Progenitor cell of endocrine pancreas (in vitro differentiated cells): ENCODE data around the gene HEG1. TPM values are rescaled to one million over a fixed set of nuclear protein-coding genes. Genes with fewer than 3 reads are reported as not detected.

Source experiments
- DNase-seq: peaks from one replicate; pipeline ENCODE4 v3.0.0; 2021; ENCODE audit warnings: low spot score; ENCODE audit not compliant: unreplicated experiment
- H3K27ac Mint-ChIP-seq: 2 replicates; pipeline ENCODE4 v1.8.0; 2021; ENCODE audit warnings: mild to moderate bottlenecking, moderate library complexity, mixed read lengths
- H3K27me3 Mint-ChIP-seq: 2 replicates; pipeline ENCODE4 v1.8.0; 2021; ENCODE audit warnings: mixed read lengths
- H3K36me3 Mint-ChIP-seq: 2 replicates; pipeline ENCODE4 v1.8.0; 2022; ENCODE audit warnings: mixed read lengths; ENCODE audit not compliant: insufficient read depth
- H3K4me1 Mint-ChIP-seq: 2 replicates; pipeline ENCODE4 v1.8.0; 2021; ENCODE audit warnings: low read depth, mixed read lengths
- H3K4me3 Mint-ChIP-seq: 2 replicates; pipeline ENCODE4 v1.8.0; 2021; ENCODE audit warnings: low read depth, mild to moderate bottlenecking, moderate library complexity, mixed read lengths
- H3K9me3 Mint-ChIP-seq: 2 replicates; pipeline ENCODE4 v1.8.0; 2021; ENCODE audit warnings: low read depth, mixed read lengths
- CTCF ChIP-seq: fragments of 200-600 bp; sonication (generic); IDR thresholded peaks from one replicate; pipeline ENCODE4 v1.5.0; 2021; ENCODE audit warnings: antibody characterized with exemption, mild to moderate bottlenecking; ENCODE audit not compliant: unreplicated experiment
- total RNA-seq: library from RNA; stranded (reverse); gene quantifications from 2 replicates; pipeline ENCODE4 v1.2.1, GENCODE V29; 2021

Gene HEG1
- total RNA-seq, 1 donor from 2014 or later, result 4.1 TPM

GRCh38 chr3:125075738-125076137 is 19.9 kb upstream of the HEG1 start:
- no peaks in the 10 kb centered on the region for H3K4me1 Mint-ChIP-seq
- TF ChIP-seq CTCF, result no peak
- H3K4me3 Mint-ChIP-seq, result no peak overlapping the region
- no peaks in the 10 kb centered on the region for H3K27me3 Mint-ChIP-seq
- no peak for DNase-seq
- H3K36me3 Mint-ChIP-seq, result no peaks in the 10 kb centered on the region
- no peak overlapping the region for H3K27ac Mint-ChIP-seq
- no peaks in the 10 kb centered on the region for H3K9me3 Mint-ChIP-seq

- Mint-ChIP-seq H3K9me3 (no peaks in the 10 kb centered on the region), H3K27me3 (no peaks in the 10 kb centered on the region), H3K4me1 (no peaks in the 10 kb centered on the region), H3K27ac (no peak overlapping the region), H3K4me3 (no peak overlapping the region), H3K36me3 (no peaks in the 10 kb centered on the region)
- DNase-seq, result no peak
- TF ChIP-seq CTCF, result no peak
These were observed 17.7 kb upstream of the HEG1 start for GRCh38 chr3:125073390-125073905.

GRCh38 chr3:125072749-125073389 is 17.1 kb upstream of the HEG1 start:
- Mint-ChIP-seq H3K27me3 (no peaks in the 10 kb centered on the region), H3K4me3 (no peak overlapping the region), H3K9me3 (no peaks in the 10 kb centered on the region), H3K36me3 (no peaks in the 10 kb centered on the region), H3K27ac (no peak overlapping the region), H3K4me1 (no peaks in the 10 kb centered on the region)
- DNase-seq, result no peak
- no peak for TF ChIP-seq CTCF

- peaks cover 4% of the 10 kb centered on the region for H3K27me3 Mint-ChIP-seq
- no peak for TF ChIP-seq CTCF
- no peaks in the 10 kb centered on the region for H3K36me3 Mint-ChIP-seq
- no peaks in the 10 kb centered on the region for H3K9me3 Mint-ChIP-seq
- no peaks in the 10 kb centered on the region for H3K4me1 Mint-ChIP-seq
- H3K27ac Mint-ChIP-seq, result no peak overlapping the region
- DNase-seq, result no peak
- H3K4me3 Mint-ChIP-seq, result no peak overlapping the region
These were observed 16.5 kb upstream of the HEG1 start for GRCh38 chr3:125072301-125072700.

- Mint-ChIP-seq H3K27ac (no peak overlapping the region), H3K36me3 (no peaks in the 10 kb centered on the region), H3K27me3 (peaks cover 9% of the 10 kb centered on the region), H3K4me3 (no peak overlapping the region), H3K9me3 (no peaks in the 10 kb centered on the region), H3K4me1 (no peaks in the 10 kb centered on the region)
- no peak for TF ChIP-seq CTCF
- no peak for DNase-seq
These were observed 14.4 kb upstream of the HEG1 start for GRCh38 chr3:125069968-125070745.
